Measurements from ENCODE around the gene HACD1.
"Not testable (repeated sequence)": the region's sequence is repeated elsewhere in the genome, so short reads cannot be mapped to it uniquely, and the experiment has no call there.

HACD1 gene

DNA sequence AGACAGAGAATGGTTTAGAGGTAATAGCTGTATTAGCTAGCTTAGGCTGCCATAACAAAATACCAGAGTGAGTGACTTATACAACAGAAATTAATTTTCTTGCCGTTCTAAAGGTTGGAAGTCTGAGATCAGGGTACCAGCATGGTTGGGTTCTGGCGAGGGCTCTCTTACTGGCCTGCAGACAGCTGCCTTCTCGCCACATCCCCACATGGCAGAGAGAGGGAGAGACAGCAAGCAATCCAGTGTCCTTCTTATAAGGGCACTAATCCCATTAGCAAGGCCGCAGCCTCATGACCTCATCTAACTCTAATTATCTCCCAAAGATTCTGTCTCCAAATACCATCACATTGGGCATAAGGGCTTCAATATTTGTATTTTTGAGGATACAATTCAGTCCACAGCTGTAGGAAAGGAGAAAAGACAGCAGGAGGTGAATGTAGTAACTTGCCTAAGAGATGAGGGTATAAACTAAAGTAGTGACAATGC lies 23.2 kb upstream of the HACD1 start:
- no peak for DNase-seq

DNA sequence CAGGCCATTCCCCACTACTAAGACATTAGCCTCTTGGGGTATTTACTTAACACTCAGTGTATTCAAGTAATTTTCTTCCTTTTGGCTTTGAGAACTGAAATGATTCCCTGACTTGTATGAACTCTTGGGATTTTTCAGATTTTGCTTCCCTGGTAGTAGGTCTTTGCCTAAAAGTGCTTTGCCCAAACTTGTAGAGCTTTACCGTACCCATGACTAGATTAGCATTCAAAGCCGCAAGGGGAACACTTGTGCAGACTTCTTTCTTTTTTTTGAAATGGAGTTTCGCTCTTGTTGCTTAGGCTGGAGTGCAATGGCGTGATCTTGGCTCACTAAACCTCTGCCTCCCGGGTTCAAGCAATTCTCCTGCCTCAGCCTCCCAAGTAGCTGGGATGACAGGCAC lies 20.7 kb upstream of the HACD1 start:
- DNase-seq, result no peak

DNA sequence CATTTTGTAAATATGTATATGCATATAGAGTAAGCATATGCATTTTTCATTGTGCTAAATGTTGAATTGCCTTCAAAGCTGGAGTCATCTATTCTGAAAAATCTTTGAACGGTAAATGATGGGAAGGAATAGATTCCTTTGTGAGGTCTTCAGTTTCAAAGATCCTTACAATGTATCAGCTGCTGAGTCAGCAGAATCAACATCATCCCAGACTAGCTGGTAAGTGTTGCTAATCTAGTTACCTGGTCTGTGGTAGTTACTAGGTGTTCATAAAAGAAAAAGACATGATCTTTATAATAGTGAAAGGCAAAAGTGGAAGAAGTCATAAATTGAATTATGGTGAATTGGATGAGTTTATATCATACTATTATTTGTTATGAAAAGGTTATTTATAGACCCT lies 16.2 kb upstream of the HACD1 start:
- DNase-seq, result no peak

DNA sequence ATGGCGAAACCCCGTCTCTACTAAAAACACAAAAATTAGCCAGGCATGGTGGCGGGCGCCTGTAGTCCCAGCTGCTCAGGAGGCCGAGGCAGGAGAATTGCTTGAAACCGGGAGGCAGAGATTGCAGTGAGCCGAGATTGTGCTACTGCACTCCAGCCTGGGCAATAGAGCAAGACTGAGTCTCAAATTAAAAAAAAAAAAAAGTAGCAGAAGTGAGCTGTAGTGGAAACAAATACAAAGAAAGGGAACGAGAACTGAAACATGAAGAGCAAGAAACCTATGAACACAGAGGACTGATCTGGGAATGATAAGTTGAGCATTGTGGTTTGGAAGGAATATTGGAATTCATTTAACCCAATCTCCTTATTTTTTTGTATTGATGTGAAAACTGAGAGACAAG lies 15.4 kb upstream of the HACD1 start:
- DNase-seq, result not testable (repeated sequence)

DNA sequence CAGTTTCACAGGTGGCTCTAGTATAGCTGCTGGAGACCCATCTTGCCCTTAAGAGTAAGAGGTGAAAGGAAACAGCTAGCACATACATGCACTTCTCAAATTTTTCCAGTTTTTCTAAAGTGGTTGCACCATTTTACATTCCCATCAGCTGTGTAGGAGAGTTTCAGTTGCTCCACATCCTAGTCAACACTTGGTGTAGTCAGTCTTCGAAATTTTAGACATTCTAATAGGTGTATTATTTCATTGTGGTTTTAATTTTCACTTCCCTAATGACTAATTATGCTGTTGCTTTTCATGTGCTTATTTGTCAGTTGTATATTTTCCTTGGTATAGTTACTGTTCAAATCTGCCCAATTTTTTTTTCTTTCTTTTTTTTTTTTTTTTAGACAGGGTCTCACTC lies 9.5 kb upstream of the HACD1 start:
- DNase-seq, result no peak

DNA sequence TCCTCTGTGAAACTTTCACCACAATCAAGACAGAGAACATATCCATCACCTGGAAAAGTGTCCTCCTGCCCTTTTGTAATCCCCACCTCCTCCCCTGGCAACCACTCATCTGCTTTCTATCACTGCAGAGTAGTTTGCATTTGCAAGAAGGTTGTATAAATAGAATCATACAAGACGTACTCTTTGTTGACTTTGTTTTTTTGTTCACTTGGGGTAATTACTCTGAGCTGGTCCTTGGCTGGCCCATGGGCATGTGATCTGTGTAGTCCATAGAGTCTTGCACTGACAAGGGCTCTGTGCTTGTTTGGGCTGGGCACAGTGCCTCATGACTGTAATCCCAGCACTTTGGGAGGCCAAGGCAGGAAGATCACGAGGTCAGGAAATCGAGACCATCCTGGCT lies 7.8 kb upstream of the HACD1 start:
- no peak for DNase-seq

DNA sequence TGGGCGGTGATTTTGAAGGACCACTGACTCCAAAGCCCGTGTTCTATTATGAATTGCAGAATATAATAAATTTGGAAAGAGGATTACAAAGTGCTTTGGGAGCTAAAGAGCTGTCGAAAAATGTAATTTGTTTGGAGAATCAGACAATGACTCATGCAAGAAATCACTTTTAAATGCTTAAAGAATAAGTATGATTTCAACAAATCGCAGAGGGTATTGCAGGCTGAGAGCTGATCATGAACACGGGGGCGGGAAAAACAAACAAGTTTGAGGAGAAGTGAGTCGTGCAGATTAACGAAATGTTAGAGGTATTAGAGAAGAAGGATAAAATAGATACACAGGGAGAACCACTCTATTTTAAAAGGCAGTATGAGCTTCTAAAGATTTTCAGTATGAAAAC lies 4.9 kb upstream of the HACD1 start:
- no peak for DNase-seq

DNA sequence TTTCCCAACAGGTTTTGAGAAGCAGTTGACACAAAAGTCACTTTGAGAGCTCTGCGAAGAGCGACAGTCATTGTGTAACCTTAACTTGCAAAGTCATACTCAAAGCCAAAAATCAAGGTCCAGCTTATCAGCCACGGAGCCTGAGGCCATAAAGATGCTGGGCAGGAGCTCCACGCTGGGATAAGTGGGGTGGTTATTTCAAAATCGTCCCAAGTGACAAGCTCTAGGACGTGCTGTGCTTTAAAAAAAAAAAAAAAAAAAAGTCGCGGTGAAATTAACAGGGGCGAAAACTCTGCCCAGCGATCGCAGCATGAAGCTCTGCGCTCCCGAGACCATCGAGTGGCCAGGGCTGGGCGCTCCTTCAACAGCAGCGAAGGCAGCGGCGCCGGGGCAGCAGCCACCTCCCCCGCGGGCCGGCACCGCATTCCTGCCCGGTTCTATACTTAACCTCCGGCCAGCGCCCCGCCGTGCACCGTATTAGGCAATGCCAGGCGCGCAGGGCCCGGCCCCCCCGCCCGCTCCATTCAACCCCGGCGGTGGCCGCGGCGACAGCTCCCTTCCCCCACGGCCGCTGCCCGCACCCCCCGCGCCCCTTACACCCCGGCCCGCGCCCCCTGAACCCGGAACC lies 657 bp downstream of the HACD1 start:
- DNase-seq, result peak; percentile 33

DNA sequence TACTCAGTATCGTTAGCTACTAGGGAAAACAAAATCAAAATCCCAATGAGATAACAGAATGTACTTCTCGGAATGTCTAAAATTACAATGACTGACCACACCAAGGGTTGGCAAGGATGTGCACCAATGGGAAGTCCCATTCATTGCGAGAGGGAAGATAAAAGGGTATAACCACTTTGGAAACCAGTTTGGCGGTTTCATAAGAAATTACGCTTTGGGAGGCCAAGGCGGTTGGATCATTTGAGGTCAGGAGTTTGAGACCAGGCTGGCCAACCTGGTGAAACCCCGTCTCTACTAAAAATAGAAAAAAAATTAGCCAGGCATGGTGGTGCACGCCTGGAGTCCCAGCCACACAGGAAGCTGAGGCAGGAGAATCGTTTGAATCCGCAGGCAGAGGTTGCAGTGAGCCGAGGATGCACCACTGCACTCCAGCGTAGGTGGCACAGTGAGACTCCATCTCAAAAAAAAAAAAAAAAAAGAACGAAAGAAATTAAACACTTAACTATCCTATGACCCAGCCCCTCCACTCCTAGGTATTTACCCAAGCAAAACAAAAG lies 7.6 kb downstream of the HACD1 start:
- no peak for DNase-seq

DNA sequence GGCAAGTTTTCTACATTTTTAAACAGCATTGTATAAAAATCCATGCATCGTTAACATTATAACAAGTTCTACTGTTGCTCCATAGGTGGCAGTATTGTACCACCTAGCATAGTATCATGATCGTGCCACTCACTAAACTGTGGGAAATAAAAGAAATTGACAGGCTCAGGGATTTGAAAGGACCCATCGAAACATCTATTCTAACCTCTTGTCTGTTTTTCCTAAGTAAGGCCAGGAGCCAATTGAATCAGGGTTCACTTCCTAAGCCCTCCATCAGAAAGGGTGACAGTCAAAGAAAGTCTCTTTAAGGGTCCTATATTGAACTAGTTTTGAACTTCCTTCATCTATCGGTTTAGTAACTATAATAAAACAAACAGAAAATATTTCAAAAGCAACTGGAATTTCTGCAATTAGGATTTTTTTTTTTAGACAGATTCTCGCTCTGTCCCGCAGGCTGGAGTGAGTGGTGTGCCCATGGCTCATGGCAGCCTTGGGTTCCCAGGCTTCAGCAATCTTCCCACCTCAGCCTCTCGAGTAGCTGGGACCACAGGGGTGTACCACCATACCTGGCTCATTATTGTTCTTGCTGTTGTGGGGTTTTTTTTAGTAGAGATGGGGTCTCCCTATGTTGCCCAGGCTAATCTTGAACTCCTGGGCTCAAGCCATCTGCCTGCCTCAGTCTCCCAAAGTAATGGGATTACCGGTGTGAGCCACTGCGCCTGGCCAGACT lies 9.4 kb downstream of the HACD1 start:
- peak; percentile 67 for DNase-seq

DNA sequence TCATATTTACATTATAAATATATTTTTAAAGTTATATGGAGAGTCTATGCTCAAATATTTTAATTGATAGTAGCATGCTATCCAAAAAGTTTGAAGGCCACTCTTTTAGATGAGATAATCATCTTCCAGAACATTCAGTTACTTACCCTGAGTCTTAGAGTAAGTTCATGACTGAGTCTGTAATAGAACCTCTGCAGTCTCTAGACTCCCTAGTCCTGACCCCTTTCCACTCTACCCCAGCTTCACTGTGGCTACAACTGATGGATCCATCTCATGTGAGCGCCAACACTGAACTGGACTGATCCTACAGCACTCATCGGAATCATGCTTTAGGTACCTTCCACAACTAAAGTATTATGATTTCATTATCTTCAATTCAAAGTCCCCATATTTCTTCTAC lies 10.1 kb downstream of the HACD1 start:
- no peak for DNase-seq

DNA sequence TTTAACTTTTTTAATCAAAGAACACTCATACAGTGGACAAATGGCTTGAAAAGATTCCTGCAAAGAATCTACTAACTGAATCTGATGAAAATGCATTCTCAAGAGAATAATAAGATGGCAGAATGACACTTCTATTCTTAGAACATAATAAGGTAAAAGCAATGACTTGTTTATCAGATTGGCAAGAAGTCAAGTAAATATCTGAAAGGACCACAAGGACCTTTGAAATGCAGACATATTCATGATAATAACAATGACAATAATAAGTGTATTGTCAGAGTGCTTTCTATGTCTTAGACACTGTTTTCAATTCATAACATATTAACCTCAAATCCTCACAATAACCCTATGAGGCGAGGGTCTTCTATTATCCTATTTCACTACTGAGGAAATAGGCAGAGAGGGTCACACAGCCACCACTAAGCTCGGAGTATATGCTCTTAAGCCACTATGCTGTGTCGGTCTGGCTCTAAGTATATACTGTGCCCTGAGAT lies 10.6 kb downstream of the HACD1 start:
- DNase-seq, result no peak

DNA sequence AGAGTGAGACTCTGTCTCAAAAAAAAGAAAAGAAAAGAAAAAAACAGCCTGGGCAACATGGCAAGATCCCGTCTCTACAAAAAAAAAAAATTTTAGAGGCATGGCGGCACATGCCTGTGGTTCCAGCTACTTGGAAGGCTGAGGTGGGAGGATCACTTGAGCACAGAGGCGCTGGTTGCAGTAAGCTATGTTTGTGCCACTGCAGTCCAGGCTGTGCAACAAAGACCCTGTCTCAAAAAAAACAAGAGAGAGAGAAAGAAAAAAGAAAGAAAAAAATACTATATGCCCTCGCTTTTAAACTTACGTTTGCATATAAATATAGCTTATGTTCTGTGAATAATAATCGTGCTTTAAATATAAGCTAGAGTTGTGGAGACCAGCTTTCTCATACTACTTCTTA lies 11.2 kb downstream of the HACD1 start:
- no peak for DNase-seq

DNA sequence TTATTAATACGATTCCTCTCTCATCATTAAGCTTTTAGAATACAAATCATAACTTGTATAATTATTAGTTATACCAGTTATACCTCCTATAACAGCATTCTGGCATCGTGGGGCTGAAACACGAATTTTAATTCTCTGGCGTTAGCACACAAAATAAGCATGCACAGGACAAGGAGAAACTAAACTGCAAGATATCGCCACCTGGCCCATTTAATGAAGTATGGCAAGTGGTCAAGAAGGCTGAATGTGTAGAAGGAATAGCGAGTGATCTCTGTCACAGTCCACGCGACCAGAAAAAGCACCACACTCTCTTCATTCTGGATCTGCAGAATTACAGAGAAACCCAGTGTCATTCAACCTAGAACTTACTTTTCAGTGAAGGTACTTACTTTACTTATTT lies 18.1 kb downstream of the HACD1 start:
- peak; percentile 20 for DNase-seq

DNA sequence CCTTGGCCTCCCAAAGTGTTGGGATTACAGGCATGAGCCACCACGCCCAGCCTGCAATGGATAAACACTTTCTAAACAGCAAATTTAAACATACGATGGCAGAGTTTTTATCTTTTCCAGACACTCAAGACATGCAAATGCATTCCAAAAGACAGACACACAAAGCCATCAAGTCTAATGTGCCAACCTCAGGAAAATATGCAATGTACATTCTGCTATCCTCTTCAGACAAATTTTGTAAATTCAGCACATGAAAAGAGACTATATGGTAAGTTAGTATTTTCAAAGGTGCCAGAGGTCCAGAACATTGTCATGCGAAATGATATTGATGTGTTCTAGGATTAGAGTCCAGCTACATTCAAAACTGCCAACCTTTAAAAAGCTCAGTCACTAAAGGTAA lies 19.8 kb downstream of the HACD1 start:
- DNase-seq, result no peak

DNA sequence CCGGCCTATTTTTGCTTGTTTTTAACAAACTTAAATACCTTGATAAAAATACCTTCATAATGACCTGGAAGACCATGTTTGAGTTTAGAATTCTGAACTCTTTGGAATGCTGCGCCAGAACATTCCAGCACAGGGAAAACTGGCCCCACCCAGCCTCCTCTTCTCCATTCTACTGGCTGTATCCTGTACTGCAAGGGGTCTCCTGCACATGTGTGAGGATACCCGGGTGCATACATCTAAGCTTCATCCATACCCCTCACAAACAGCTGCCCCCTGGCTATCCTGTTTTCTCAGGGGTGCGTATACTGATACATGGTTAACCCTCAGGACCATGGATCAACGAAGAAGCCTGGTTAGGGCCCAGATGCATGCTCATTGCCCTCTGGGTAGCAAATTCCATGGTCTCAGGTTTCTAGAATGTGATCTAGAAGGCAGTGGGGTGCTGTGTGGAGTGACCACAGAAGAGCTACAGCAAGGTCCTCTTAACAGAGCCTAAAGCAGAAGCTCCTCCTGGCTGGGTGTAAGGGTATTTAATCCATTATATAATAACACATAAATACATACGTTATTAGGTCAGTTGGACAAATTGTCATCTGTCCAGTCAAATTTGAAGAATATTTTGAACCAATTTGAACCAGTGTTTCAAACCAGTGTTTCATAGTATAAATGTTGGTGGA lies 26.1 kb downstream of the HACD1 start:
- no peak for DNase-seq

DNA sequence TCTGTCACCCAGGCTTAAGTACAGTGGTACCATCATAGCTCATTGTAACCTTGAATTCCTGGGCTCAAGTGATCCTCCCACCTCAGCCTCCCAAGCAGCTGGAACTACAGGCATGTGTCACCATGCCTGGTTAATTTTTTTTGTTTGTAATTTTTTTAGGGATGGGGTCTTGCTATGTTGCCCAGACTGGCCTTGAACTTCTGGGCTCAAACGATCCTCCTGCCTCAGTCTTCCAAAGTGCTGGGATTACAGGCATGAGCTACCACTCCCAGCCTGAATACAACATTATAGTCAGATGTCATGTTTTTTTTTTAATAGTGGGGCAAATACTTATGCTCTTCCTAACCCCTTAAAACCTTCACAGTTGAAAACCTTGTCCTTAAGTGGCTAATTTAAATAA lies 27.9 kb downstream of the HACD1 start:
- not testable (repeated sequence) for DNase-seq

DNA sequence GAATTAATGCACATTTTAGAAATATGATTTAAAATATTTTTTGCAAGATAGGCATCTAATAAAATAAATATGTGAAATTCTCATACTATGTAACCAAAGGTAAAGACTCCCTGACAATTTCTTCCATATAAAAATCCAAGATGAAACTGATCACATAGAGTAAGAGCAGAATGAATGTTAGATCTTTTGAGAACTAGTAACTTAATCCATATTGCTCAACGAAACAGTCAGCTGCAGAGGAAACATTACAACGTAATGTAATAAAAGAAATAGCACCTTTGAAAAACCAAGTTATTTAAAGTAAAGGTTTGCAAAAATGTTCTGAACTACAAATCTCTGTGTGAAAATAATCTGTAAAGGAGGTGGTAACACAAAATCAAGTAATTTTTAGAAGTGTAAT lies 28.8 kb downstream of the HACD1 start:
- no peak for DNase-seq

DNA sequence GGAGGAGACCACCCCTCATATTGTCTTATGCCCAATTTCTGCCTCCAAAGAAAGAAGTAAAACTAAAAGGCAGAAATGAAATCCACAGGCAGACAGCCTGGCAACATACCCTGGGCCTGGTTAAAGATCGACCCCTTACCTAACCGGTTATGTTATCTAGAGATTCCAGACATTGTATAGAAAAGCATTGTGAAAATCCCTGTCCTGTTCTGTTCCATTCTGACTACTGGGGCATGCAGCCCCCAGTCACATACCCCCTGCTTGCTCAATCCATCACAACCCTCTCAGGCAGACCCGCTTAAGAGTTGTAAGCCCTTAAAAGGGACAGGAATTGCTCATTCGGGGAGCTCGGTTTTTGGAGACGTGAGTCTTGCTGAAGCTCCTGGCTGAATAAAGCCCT lies 29.9 kb downstream of the HACD1 start:
- DNase-seq, result not testable (repeated sequence)

DNA sequence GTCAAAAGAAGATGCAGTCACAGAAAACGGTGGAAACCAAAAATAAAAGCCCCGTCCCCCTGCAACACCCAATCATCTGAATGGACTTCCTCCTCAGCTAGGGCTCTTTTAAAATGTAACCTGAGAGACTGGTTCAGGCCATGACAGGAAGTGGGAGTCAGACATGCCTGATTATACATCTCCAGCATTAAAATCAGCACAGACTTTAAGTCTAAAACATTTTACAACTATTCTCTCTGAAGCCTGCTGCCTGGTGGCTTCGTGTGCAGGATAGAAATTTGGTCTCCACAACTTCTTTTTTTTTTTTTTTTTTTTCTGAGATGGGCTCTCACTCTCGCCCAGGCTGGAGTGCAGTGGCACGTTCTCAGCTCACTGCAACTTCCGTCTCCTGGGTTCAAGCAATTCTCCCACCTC lies 30.3 kb downstream of the HACD1 start:
- no peak for DNase-seq

DNA sequence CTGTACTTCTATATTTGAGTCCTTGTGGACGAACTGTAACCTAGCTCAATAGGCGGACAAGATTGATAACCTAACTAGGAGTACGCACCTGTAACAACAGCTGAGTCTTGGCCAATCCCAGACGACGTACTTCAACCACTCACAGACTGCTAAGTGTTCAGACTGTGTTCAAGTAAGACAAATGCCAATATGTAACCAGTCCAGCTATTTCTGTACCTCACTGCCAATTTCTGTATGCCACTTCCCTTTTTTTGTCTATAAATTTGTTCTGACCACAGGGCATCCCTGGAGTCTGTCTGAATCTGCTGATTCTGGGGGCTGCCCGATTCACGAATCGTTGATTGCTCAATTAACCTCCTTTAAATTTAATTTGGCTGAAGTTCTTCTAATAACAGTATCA lies 32.2 kb downstream of the HACD1 start:
- DNase-seq, result no peak

DNA sequence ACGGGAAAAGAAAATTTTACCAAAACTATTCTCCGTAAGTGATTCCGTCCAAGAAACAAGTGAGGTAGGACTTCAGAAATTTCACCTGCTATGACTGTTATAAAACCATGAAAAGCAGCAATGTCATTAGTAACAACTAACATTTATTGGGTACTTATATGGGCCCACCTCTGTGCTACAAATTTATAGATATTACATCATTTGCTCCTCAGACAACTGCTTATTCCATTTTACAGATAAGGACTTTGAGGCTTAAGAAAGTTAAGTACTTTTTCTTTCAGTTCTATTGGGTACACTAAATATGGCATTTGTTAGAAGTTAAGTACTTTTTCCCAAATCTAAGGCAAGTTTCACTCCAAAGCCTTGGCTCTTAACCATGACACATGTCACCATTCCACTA lies 36.3 kb downstream of the HACD1 start:
- DNase-seq, result no peak

DNA sequence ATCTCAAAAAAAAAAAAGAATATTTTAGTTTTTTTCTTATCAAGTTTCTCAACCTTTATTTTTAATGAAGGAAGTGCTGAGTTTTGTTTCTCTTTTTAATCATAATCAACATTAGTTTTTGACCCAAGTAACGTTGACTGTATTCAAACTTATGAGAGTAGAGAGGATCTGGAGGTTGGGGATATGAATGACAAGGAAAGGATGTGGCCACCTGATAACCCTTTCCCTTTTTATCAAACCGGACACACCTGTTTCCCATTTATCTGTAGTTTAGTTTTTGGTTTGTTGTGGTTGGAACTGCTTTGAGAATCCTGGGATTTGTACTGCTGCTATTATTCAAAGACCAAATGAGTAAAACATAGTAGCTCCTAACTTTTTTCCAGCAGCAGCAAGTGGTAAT lies 38.6 kb downstream of the HACD1 start:
- no peak for DNase-seq

DNA sequence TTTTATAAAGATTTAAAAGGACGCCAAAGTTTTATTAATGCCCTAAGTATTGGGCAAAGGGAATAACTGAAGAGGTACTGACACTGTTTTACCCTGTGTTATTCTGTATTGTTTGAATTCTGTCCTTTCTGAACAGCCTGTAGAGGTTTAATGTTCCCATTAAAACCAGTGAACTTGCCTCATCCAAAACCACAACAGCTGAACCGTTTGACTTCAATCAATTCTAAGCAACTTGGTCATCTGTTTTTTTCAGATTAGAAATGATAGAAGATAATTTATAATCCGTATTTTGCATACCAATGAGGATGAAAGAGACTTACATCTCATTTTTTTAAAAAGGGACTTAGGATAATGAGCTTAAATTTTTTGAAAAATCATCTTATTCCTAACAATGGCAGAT lies 40.4 kb downstream of the HACD1 start:
- DNase-seq, result no peak

Measured in activated CD4-positive, alpha-beta T cell treated with anti-CD3 and anti-CD28 coated beads, Interleukin-10, Interleukin-2, amounts not matched to agents 100 ng/mL and 50 ng/mL, durations not matched to agents 16 hours and 8 hours (primary cell).